SU-DHL-6 (cell line): Measurements from ENCODE around the gene KCND2.

Experiments
- H2AFZ ChIP-seq: fragments of 200-600 bp; sonication (generic); 2 replicates; pipeline ENCODE4 v1.6.1; 2014; ENCODE audit warnings: low read depth, mild to moderate bottlenecking, moderate library complexity, mixed read lengths, antibody characterized with exemption, low read length; ENCODE audit not compliant: severe bottlenecking
- H3F3A ChIP-seq: fragments of 200-600 bp; shearing (Covaris generic); 2 replicates; pipeline ENCODE4 v1.6.0; 2016; ENCODE audit warnings: antibody characterized with exemption, mild to moderate bottlenecking; ENCODE audit not compliant: insufficient read depth
- H3K27ac ChIP-seq: fragments of 200-600 bp; sonication (generic); 2 replicates; pipeline ENCODE4 v1.5.1; 2016; ENCODE audit warnings: low read depth, mild to moderate bottlenecking, low read length, moderate library complexity, mixed read lengths
- H3K27me3 ChIP-seq: fragments of 200-600 bp; sonication (generic), shearing (Covaris generic); 2 replicates; pipeline ENCODE4 v1.6.0; 2014; ENCODE audit warnings: mild to moderate bottlenecking, low read length
- H3K36me3 ChIP-seq: fragments of 200-600 bp; sonication (generic); 2 replicates; pipeline ENCODE4 v1.6.1; 2014; ENCODE audit warnings: mild to moderate bottlenecking, low read length, mixed read lengths
- H3K4me2 ChIP-seq: fragments of 300-600, 200-600 bp; shearing (Covaris generic), sonication (generic); 2 replicates; pipeline ENCODE4 v1.6.0; 2014; ENCODE audit warnings: low read length, low read depth, mild to moderate bottlenecking; ENCODE audit not compliant: poor library complexity, severe bottlenecking
- H3K4me3 ChIP-seq: fragments of 200-600 bp; sonication (generic); 2 replicates; pipeline ENCODE4 v1.5.1; 2014; ENCODE audit warnings: antibody characterized with exemption, low read length, mild to moderate bottlenecking, mixed read lengths; ENCODE audit not compliant: insufficient read depth, poor library complexity, severe bottlenecking
- H3K79me2 ChIP-seq: fragments of 200-600 bp; sonication (generic); 2 replicates; pipeline ENCODE4 v1.6.1; 2014; ENCODE audit warnings: mild to moderate bottlenecking, low read length, moderate library complexity; ENCODE audit not compliant: insufficient read depth
- H3K9ac ChIP-seq: fragments of 200-600 bp; sonication (generic); 2 replicates; pipeline ENCODE4 v1.7.0; 2014; ENCODE audit warnings: mild to moderate bottlenecking, low read length
- H3K9me2 ChIP-seq: fragments of 200-600 bp; sonication (generic); replicated peaks from 2 replicates; pipeline ENCODE4 v1.6.1; 2014; ENCODE audit warnings: low read length; ENCODE audit not compliant: insufficient read depth
- H3K9me3 ChIP-seq: fragments of 200-600 bp; sonication (generic); 2 replicates; pipeline ENCODE4 v1.6.1; 2014; ENCODE audit warnings: low read length, mixed read lengths; ENCODE audit not compliant: insufficient read depth
- H4K20me1 ChIP-seq: fragments of 200-600 bp; sonication (generic); 2 replicates; pipeline ENCODE4 v1.6.1; 2014; ENCODE audit warnings: low read depth, mild to moderate bottlenecking, antibody characterized with exemption, low read length, moderate library complexity, mixed read lengths
- CTCF ChIP-seq: fragments of 200-600 bp; sonication (generic); IDR thresholded peaks from one replicate; pipeline ENCODE4 v1.5.1; 2017; ENCODE audit warnings: antibody characterized with exemption, mild to moderate bottlenecking, low read length, moderate library complexity; ENCODE audit not compliant: insufficient read depth, poor library complexity, severe bottlenecking
- EZH2phosphoT487 ChIP-seq: fragments of 200-600 bp; sonication (generic), shearing (Covaris generic); conservative IDR thresholded peaks from 2 replicates; pipeline ENCODE4 v1.6.1; 2018; ENCODE audit warnings: mild to moderate bottlenecking, antibody characterized with exemption, low read length, moderate library complexity, mixed read lengths

Gene KCND2

GRCh38 chr7:120405652-120406051 lies 132.7 kb downstream of the KCND2 start:
- H3K36me3 ChIP-seq, result no peaks in the 10 kb centered on the region
- H3F3A ChIP-seq, result no peaks in the 10 kb centered on the region
- no peak overlapping the region for H3K9ac ChIP-seq
- no peak overlapping the region for H3K4me2 ChIP-seq
- H4K20me1 ChIP-seq, result no peaks in the 10 kb centered on the region
- H2AFZ ChIP-seq, result no peak overlapping the region
- H3K27me3 ChIP-seq, result no peaks in the 10 kb centered on the region
- H3K27ac ChIP-seq, result no peak overlapping the region
- no peak overlapping the region for H3K4me3 ChIP-seq
- no peaks in the 10 kb centered on the region for H3K9me3 ChIP-seq
- H3K79me2 ChIP-seq, result no peaks in the 10 kb centered on the region
- no peaks in the 10 kb centered on the region for H3K9me2 ChIP-seq
- TF ChIP-seq CTCF, result no peak
- TF ChIP-seq EZH2phosphoT487, result no peak

GRCh38 chr7:120407010-120407409 lies 134.0 kb downstream of the KCND2 start:
- Histone ChIP-seq H3K4me2 (no peak overlapping the region), H3K27ac (no peak overlapping the region), H3K9me3 (no peaks in the 10 kb centered on the region), H3K79me2 (no peaks in the 10 kb centered on the region), H2AFZ (no peak overlapping the region), H3K36me3 (no peaks in the 10 kb centered on the region), H3K4me3 (no peak overlapping the region), H3F3A (no peaks in the 10 kb centered on the region), H3K9me2 (no peaks in the 10 kb centered on the region), H4K20me1 (no peaks in the 10 kb centered on the region), H3K9ac (no peak overlapping the region), H3K27me3 (no peaks in the 10 kb centered on the region)
- TF ChIP-seq EZH2phosphoT487 (no peak), CTCF (no peak)

DNA sequence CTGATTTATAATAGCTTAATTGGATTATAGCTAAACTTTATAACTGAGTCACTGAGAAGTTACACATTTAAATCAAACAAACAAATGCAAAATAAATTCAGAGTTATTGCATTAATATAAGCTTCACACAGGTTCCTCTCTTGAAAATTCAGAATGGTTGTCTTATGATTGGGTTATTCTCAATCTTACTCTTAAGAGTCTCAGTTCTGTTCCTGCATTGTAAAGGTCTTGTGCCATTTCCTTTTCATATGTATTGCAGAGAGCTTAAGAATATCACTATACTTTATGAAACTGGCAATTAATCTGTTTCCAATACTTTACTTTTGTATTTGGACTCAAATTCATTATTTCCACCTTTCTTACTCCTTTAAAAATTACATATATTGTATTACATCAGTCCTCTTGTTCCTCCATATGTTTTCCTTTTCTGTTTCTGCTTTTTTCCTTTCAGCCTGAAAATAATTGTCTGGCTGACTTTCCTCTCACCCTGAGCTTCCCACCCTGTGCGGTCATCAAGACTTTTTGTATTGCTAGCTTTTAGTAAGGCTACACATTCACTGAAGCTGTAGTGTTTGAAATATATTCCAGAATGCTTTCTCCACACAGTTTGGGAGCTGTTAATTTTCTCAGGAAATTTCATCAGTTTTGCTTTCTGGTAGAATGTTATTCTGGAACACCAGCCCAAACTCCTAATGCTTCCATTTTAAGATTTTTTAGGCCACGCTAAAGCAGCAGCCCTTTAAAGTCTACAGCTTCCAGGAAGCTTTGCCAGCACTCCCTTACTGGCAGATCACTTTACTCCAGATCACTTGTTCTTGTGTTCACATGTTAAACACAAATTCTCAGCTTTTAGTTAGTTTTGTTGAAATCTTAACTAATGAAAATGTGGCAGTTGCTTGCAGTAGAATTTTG lies 139.4 kb downstream of the KCND2 start:
- no peaks in the 10 kb centered on the region for H4K20me1 ChIP-seq
- H3K9ac ChIP-seq, result no peak overlapping the region
- H3K79me2 ChIP-seq, result no peaks in the 10 kb centered on the region
- no peak overlapping the region for H3K4me2 ChIP-seq
- H3K27me3 ChIP-seq, result no peaks in the 10 kb centered on the region
- H3K4me3 ChIP-seq, result no peak overlapping the region
- TF ChIP-seq EZH2phosphoT487 (no peak), CTCF (no peak)
- no peaks in the 10 kb centered on the region for H3F3A ChIP-seq
- H3K9me2 ChIP-seq, result no peaks in the 10 kb centered on the region
- H3K36me3 ChIP-seq, result no peaks in the 10 kb centered on the region
- H3K9me3 ChIP-seq, result no peaks in the 10 kb centered on the region
- H3K27ac ChIP-seq, result no peak overlapping the region
- no peak overlapping the region for H2AFZ ChIP-seq
